Rectal smooth muscle tissue (tissue), 1 donor: ENCODE results near the gene SPON2.

Experiments
- H3K27ac ChIP-seq: one replicate; pipeline ENCODE4 v1.7.0; 2013; ENCODE audit warnings: low read depth, low read length, inconsistent platforms
- H3K27me3 ChIP-seq: one replicate; pipeline ENCODE4 v1.7.0; 2013; ENCODE audit warnings: low read length; ENCODE audit not compliant: control insufficient read depth, insufficient read depth
- H3K36me3 ChIP-seq: one replicate; pipeline ENCODE4 v1.7.0; 2013; ENCODE audit warnings: low read length; ENCODE audit not compliant: control insufficient read depth, insufficient read depth
- H3K4me1 ChIP-seq: one replicate; pipeline ENCODE4 v1.7.0; 2013; ENCODE audit warnings: low read length; ENCODE audit not compliant: control insufficient read depth, insufficient read depth
- H3K4me3 ChIP-seq: one replicate; pipeline ENCODE4 v1.7.0; 2013; ENCODE audit warnings: low read length
- H3K9ac ChIP-seq: one replicate; pipeline ENCODE4 v1.7.0; 2013; ENCODE audit warnings: low read length

SPON2 gene

GRCh38 chr4:1170976-1171310, 1.4 kb downstream of the SPON2 start:
- H3K36me3 ChIP-seq = no peaks in the 10 kb centered on the region
- no peaks in the 10 kb centered on the region for H3K4me1 ChIP-seq
- no peak overlapping the region for H3K4me3 ChIP-seq
- no peak overlapping the region for H3K9ac ChIP-seq
- H3K27ac ChIP-seq = no peak overlapping the region
- H3K27me3 ChIP-seq = peaks cover 21% of the 10 kb centered on the region

GRCh38 chr4:1170156-1170975, 2.0 kb downstream of the SPON2 start:
- Histone ChIP-seq H3K36me3 (no peaks in the 10 kb centered on the region), H3K9ac (no peak overlapping the region), H3K27me3 (peaks cover 21% of the 10 kb centered on the region), H3K4me1 (no peaks in the 10 kb centered on the region), H3K4me3 (no peak overlapping the region), H3K27ac (no peak overlapping the region)

DNA sequence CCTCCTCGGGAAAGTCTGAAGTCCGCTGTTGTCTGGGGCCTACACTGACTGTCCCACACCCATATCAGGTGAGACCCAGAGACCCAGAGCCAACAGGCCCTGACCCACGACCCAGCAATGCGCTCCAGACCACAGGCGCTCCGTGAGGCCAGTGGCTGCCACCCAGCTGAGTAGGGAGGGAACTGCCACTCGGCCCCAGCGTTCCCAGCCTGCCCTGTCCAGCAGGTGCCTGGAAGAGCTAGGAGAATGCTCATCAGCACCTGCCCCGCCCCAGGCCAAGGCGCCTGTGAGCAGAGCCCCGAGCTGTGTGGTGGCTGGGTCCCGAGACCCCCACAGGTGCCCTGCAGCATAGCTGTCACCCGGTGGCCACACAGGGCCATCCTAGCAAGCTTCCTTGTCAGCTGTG, 2.7 kb downstream of the SPON2 start:
- H3K9ac ChIP-seq = no peak overlapping the region
- H3K27me3 ChIP-seq = peaks cover 21% of the 10 kb centered on the region
- H3K36me3 ChIP-seq = no peaks in the 10 kb centered on the region
- H3K27ac ChIP-seq = no peak overlapping the region
- no peaks in the 10 kb centered on the region for H3K4me1 ChIP-seq
- H3K4me3 ChIP-seq = no peak overlapping the region

DNA sequence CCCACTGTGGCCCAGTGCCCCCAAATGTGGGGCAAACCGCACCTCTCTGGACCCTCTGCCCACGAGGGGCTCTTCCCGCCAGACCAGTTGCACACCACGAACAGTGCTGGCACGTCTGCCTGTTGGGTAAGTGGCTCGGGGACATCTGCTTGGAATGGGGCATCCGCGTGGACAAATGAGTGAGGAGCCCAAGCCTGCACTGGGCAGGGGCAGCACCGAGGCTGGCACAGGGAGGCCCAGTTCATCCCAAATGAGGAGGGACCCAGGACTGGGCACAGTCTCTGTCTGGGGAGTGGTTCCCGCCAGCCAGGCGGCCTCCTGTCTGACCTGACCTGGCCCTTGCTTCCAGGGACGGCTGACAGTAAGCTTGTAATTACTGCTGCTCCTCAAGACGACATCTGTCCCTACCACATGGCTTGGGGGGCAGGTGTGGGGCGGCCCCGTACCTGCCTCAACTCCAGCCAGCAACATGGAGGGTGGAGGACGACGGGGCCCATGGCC, 3.2 kb downstream of the SPON2 start:
- no peak overlapping the region for H3K4me3 ChIP-seq
- H3K27ac ChIP-seq = no peak overlapping the region
- H3K27me3 ChIP-seq = peaks cover 21% of the 10 kb centered on the region
- no peak overlapping the region for H3K9ac ChIP-seq
- no peaks in the 10 kb centered on the region for H3K4me1 ChIP-seq
- no peaks in the 10 kb centered on the region for H3K36me3 ChIP-seq

DNA sequence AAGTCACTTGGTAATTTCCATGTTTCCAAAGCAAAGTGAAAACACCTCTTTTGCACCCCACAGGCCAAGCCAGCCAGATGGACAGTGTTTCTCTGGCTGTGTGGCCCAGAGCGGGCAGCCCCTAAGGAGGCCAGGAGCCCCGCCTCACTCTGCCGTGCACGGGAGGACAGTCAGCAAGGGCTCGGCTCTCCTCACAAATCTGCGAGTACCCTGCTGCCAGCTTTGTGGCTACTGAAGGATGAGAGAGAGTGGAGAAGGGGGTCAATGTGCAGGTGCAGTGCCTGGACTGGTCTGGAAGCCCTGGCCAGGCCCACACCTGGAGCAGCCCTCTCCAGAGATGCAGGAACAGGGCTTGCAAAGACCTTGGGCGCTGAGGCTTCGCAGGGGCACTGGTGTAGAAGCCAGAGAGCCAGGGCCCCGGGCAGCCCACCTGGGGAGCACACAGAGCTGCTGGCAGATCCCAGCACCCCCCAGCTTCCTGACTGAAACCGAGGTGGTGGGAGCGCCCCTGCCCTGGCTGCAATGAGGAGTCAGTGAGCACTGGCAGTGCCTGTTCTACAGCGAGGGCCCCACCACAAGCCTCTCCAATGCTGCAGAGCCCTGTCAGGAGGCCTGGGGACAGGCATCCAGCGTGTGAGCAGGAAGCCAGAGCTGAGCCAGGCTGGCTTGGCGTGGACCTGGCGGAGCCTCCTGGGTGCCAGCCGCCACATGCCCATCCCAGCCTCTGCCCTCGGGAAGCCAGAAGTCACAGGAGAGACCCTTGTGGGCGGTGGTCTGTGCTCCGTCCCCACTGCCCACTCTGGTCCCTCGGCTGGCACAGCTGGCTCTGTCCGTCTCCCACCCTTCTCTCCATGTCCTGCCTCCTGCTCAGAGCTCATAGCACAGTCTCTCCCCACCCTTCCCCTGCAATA, 3.9 kb downstream of the SPON2 start:
- Histone ChIP-seq H3K4me3 (no peak overlapping the region), H3K36me3 (no peaks in the 10 kb centered on the region), H3K27ac (no peak overlapping the region), H3K4me1 (no peaks in the 10 kb centered on the region), H3K9ac (no peak overlapping the region), H3K27me3 (peaks cover 21% of the 10 kb centered on the region)

DNA sequence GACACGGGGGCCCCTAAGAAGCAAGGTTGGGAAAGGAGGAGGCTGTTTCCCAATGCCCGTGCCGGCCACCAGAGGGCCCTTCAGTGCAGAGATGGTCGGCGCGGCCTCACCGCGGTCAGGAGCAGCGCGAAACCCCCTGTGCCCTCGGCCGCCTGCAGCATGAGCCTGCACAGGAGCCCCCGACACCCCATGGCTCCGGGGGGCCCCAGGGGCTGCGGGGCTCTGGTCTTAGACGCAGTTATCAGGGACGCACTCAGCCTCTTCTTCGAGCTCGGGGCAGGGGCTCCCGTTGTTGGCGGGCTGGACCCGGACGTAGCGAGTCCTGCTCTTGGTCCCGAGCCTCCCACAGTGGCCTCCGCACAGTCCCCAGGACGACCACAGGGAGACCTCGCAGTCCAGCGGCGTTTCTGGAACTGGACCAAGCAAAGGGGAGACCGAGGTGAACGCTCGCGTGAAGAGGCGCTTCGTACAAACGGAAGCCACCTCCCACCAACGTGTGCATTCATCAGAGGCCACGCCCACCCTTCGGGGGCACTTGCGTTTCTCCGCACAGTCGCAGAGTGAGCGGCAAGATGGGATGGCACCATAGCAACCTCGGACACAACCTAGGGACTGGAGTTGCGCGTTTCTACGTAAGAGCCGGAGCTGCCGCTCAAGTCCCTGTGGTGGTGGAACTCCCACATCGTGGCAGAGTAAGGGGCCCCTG, 5.0 kb downstream of the SPON2 start:
- Histone ChIP-seq H3K27ac (peak overlapping the region; percentile 28), H3K36me3 (no peaks in the 10 kb centered on the region), H3K4me3 (peak overlapping the region; percentile 75), H3K4me1 (no peaks in the 10 kb centered on the region), H3K9ac (peak overlapping the region; percentile 14), H3K27me3 (peaks cover 16% of the 10 kb centered on the region)

DNA sequence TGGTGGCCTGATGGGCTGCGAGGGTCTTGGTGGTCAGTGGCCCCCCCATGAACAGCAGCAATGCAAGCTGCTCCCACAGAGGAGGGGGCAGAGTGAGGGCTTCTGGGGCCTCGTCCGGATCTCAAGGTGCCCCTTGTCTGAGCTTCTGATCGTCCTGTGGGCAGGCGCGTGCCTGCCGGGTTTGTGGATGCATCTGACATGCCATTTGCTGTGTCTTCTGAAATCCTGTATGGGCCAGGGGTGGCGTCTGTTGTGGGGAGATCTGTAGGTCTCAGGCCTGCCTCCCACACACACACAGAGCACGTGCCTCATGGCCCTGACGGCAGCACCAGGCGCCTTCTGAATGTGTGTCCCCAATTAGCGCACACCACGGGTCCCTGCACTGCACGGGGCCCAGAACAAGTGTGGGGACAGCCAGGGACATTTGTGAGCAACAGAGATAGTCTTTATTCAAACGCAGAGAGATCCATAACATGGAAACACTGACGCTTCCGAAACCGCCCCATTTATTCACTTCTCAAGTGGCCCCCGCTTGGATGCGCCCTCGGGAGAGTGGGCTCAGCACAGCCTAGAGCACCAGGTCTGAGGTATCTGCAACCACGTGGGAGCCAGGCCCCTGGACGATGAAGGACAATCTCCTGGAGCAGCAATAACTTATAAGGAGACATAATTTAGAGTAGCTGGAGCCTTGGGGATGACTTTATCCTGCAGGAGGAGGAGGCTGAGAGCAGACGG, 5.7 kb downstream of the SPON2 start:
- H3K4me3 ChIP-seq = peak overlapping the region; percentile 75
- no peak overlapping the region for H3K27ac ChIP-seq
- no peaks in the 10 kb centered on the region for H3K36me3 ChIP-seq
- H3K4me1 ChIP-seq = no peaks in the 10 kb centered on the region
- no peak overlapping the region for H3K9ac ChIP-seq
- peaks cover 16% of the 10 kb centered on the region for H3K27me3 ChIP-seq

DNA sequence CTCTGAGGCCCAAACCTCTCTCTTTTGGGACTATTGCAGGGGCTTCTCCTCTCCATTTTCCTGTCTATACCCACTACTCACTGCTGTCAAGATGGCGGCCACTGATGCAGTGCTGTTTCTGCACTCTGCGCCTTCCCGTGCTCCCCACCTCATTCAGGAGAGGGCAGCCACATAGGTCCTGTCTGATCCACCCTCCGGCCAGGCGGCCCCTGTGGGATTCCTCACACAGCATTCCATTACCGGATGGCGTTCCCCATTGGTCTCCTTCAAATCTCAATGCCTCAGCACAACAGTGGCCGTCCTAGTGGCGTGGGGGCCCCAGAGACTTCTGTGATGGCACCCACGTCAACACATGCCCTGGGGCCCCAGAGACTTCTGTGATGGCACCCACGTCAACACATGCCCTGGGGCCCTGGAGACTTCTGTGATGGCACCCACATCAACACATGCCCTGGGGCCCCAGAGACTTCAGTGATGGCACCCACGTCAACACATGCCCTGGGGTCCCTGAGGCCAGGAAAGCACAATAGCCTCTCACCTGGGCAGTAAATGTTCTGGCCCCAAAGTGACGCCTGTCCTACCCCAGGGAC, 7.3 kb downstream of the SPON2 start:
- no peak overlapping the region for H3K27ac ChIP-seq
- no peaks in the 10 kb centered on the region for H3K36me3 ChIP-seq
- H3K9ac ChIP-seq = no peak overlapping the region
- H3K4me1 ChIP-seq = no peaks in the 10 kb centered on the region
- H3K27me3 ChIP-seq = peaks cover 5% of the 10 kb centered on the region
- H3K4me3 ChIP-seq = no peak overlapping the region

- peaks cover 5% of the 10 kb centered on the region for H3K27me3 ChIP-seq
- no peak overlapping the region for H3K9ac ChIP-seq
- no peaks in the 10 kb centered on the region for H3K4me1 ChIP-seq
- H3K36me3 ChIP-seq = no peaks in the 10 kb centered on the region
- no peak overlapping the region for H3K27ac ChIP-seq
- H3K4me3 ChIP-seq = no peak overlapping the region
Measured at GRCh38 chr4:1164444-1164843, 7.9 kb downstream of the SPON2 start.

DNA sequence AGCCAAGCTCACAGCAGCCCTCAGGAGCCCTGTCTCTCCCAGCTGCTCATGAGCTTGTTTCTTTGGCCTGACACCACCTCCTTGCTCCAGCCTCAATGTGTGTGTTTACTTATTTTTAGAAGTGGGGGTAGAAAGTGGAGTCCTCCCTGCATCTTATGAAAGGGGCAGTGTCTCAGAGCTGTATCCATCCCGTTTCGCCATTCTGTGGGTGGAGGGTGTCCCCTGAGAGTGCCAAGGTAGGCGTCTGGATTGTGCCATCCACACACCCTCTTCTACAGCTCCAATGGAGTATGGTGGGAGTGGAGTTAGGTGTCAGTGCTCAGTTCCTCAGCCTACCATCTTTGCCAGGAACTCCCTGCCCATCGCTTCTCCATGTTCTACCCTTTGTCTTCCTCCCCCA, 8.3 kb downstream of the SPON2 start:
- Histone ChIP-seq H3K4me1 (no peaks in the 10 kb centered on the region), H3K27ac (no peak overlapping the region), H3K36me3 (no peaks in the 10 kb centered on the region), H3K4me3 (no peak overlapping the region), H3K27me3 (peaks cover 3% of the 10 kb centered on the region), H3K9ac (no peak overlapping the region)

GRCh38 chr4:1160351-1160750, 12.0 kb downstream of the SPON2 start:
- Histone ChIP-seq H3K27me3 (no peaks in the 10 kb centered on the region), H3K4me1 (peaks cover 2% of the 10 kb centered on the region), H3K4me3 (no peak overlapping the region)

More at GRCh38 chr4:1160351-1160750, 12.0 kb downstream of the SPON2 start:
- Histone ChIP-seq H3K36me3 (no peaks in the 10 kb centered on the region), H3K9ac (no peak overlapping the region), H3K27ac (no peak overlapping the region)
